PFSK-1 (cell line): ENCODE measurements around the gene MBD5.

ENCODE experiments used
- FOXP2 ChIP-seq: optimal IDR thresholded peaks from 2 replicates; pipeline ENCODE3; 2011; ENCODE audit warnings: borderline replicate concordance, control low read depth, inconsistent platforms; ENCODE audit not compliant: insufficient read depth; ENCODE audit errors: extremely low read length, extremely low read depth
- POLR2AphosphoS5 ChIP-seq: IDR thresholded peaks from 2 replicates; pipeline ENCODE4 v1.6.1; 2012; ENCODE audit warnings: low read depth, mild to moderate bottlenecking, control low read depth, low read length, moderate library complexity
- SIN3A ChIP-seq: IDR thresholded peaks from 2 replicates; pipeline ENCODE4 v1.6.1; 2012; ENCODE audit warnings: mild to moderate bottlenecking, low read length, moderate library complexity, borderline replicate concordance; ENCODE audit not compliant: insufficient read depth
- TAF1 ChIP-seq: IDR thresholded peaks from 2 replicates; pipeline ENCODE4 v1.6.1; 2012; ENCODE audit warnings: low read length, control low read depth, borderline replicate concordance; ENCODE audit not compliant: insufficient read depth
- TF ChIP-seq, protein P1 (sequence below), 2 experiments: IDR thresholded peaks; 2 replicates each; pipeline versions ENCODE4 v1.6.1 to v1.8.0; 2011 to 2012; ENCODE audit warnings: low read depth in 2 of 2, low read length in 2 of 2, control low read depth in 1 of 2, inconsistent platforms in 1 of 2, mild to moderate bottlenecking in 1 of 2, moderate library complexity in 1 of 2; ENCODE audit not compliant: insufficient read depth in 1 of 2

DNA sequence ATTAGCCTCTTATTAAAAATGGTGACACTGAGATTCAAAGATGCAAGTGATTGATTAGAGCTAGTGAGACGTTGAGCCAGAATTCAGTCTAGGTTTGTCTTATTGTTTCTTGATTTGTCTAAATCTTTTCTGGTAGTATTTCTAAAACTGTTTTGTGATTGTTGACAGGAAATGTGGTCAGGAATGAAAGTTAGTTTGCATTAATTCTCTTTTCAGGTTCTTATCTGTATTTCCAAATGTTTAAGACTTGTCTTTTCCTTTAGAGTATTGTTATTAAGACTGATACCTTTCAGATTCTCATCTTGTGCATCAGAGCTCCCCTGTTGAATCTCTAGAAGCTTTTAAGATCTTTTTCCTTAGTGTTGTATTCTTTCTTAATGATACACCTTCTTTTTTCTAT, 89.3 kb downstream of the MBD5 start:
- TF ChIP-seq TAF1 (no peak), POLR2AphosphoS5 (no peak), SIN3A (no peak), FOXP2 (no peak)
- TF ChIP-seq, protein P1, sequence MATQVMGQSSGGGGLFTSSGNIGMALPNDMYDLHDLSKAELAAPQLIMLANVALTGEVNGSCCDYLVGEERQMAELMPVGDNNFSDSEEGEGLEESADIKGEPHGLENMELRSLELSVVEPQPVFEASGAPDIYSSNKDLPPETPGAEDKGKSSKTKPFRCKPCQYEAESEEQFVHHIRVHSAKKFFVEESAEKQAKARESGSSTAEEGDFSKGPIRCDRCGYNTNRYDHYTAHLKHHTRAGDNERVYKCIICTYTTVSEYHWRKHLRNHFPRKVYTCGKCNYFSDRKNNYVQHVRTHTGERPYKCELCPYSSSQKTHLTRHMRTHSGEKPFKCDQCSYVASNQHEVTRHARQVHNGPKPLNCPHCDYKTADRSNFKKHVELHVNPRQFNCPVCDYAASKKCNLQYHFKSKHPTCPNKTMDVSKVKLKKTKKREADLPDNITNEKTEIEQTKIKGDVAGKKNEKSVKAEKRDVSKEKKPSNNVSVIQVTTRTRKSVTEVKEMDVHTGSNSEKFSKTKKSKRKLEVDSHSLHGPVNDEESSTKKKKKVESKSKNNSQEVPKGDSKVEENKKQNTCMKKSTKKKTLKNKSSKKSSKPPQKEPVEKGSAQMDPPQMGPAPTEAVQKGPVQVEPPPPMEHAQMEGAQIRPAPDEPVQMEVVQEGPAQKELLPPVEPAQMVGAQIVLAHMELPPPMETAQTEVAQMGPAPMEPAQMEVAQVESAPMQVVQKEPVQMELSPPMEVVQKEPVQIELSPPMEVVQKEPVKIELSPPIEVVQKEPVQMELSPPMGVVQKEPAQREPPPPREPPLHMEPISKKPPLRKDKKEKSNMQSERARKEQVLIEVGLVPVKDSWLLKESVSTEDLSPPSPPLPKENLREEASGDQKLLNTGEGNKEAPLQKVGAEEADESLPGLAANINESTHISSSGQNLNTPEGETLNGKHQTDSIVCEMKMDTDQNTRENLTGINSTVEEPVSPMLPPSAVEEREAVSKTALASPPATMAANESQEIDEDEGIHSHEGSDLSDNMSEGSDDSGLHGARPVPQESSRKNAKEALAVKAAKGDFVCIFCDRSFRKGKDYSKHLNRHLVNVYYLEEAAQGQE (IDR thresholded peaks at IDR 0.05; ENCODE audit: insufficient read depth in 1 of 2, low read depth in 2 of 2, low read length in 2 of 2) = no peak
